ENCODE results near the gene CST2. TPM values are rescaled to one million over a fixed set of nuclear protein-coding genes. Genes with fewer than 3 reads are reported as not detected.
"Not testable (repeated sequence)": the region's sequence is repeated elsewhere in the genome, so short reads cannot be mapped to it uniquely, and the experiment has no call there.

The CST2 gene
- total RNA-seq, 1 donor from 2014 or later = not detected

GRCh38 chr20:23799216-23799847, 27.2 kb downstream of the CST2 start:
- H3K4me3 ChIP-seq; DNase-seq (ENCODE audit: low spot score in 2 of 2); H3K9me3 ChIP-seq; H3K27me3 ChIP-seq; H3K4me1 ChIP-seq; intact Hi-C loops (cut with DNase I); H3K36me3 ChIP-seq; H3K27ac ChIP-seq: not testable (repeated sequence)
- TF ChIP-seq CTCF (IDR thresholded peaks at IDR 0.05) = peak in 2 of 3 experiments; percentile 23 to 27

- Histone ChIP-seq H3K27me3 (no peaks in the 10 kb centered on the region), H3K4me3 (no peak overlapping the region), H3K4me1 (no peaks in the 10 kb centered on the region), H3K9me3 (no peaks in the 10 kb centered on the region), H3K27ac (no peak overlapping the region), H3K36me3 (no peaks in the 10 kb centered on the region)
- intact Hi-C loops (cut with DNase I) = no loop called here
- DNase-seq (ENCODE audit: low spot score in 2 of 2) = no peak
- TF ChIP-seq CTCF (IDR thresholded peaks at IDR 0.05) = no peak
Observed at GRCh38 chr20:23795526-23795925, 31.0 kb downstream of the CST2 start.

- Histone ChIP-seq H3K36me3 (no peaks in the 10 kb centered on the region), H3K4me3 (no peak overlapping the region), H3K9me3 (no peaks in the 10 kb centered on the region), H3K27ac (no peak overlapping the region), H3K27me3 (no peaks in the 10 kb centered on the region), H3K4me1 (no peaks in the 10 kb centered on the region)
- TF ChIP-seq CTCF (IDR thresholded peaks at IDR 0.05) = no peak
- DNase-seq (ENCODE audit: low spot score in 2 of 2) = no peak
- intact Hi-C loops (cut with DNase I) = no loop called here
Observed at GRCh38 chr20:23794841-23795240, 31.7 kb downstream of the CST2 start.

GRCh38 chr20:23794065-23794464, 32.5 kb downstream of the CST2 start:
- Histone ChIP-seq H3K4me1 (no peaks in the 10 kb centered on the region), H3K4me3 (no peak overlapping the region), H3K27me3 (no peaks in the 10 kb centered on the region), H3K9me3 (no peaks in the 10 kb centered on the region), H3K36me3 (no peaks in the 10 kb centered on the region), H3K27ac (no peak overlapping the region)
- no peak for TF ChIP-seq CTCF (IDR thresholded peaks at IDR 0.05)
- DNase-seq (ENCODE audit: low spot score in 2 of 2) = no peak
- intact Hi-C loops (cut with DNase I) = no loop called here

GRCh38 chr20:23783447-23783846, 43.1 kb downstream of the CST2 start:
- Histone ChIP-seq H3K36me3 (no peaks in the 10 kb centered on the region), H3K27ac (no peak overlapping the region), H3K4me3 (no peak overlapping the region), H3K4me1 (no peaks in the 10 kb centered on the region), H3K27me3 (no peaks in the 10 kb centered on the region), H3K9me3 (no peaks in the 10 kb centered on the region)
- TF ChIP-seq CTCF (IDR thresholded peaks at IDR 0.05) = no peak
- DNase-seq (ENCODE audit: low spot score in 2 of 2) = no peak
- intact Hi-C loops (cut with DNase I) = no loop called here
